Hepatocyte (in vitro differentiated cells): ENCODE measurements around the gene GAB3. TPM values are rescaled to one million over a fixed set of nuclear protein-coding genes. Genes with fewer than 3 reads are reported as not detected.
A peak's percentile ranks its signal among the peaks of the same experiment; 100 is the strongest.
"Not testable (repeated sequence)": the region's sequence is repeated elsewhere in the genome, so short reads cannot be mapped to it uniquely, and the experiment has no call there.

ENCODE experiments used
- DNase-seq: peaks from one replicate; pipeline ENCODE4 v3.0.0-alpha.2; 2016; ENCODE audit warnings: low spot score
- H2AFZ ChIP-seq: fragments of 200-600 bp; sonication (generic); 2 replicates; pipeline ENCODE4 v1.6.0; 2016; ENCODE audit warnings: antibody characterized with exemption, mild to moderate bottlenecking
- H3K27ac ChIP-seq: fragments of 200-600 bp; sonication (generic); 2 replicates; pipeline ENCODE4 v1.5.1; 2016; ENCODE audit warnings: mild to moderate bottlenecking
- H3K27me3 ChIP-seq: fragments of 200-600 bp; sonication (generic); 2 replicates; pipeline ENCODE4 v1.6.1; 2016
- H3K36me3 ChIP-seq: fragments of 200-600 bp; sonication (generic); replicated peaks from 2 replicates; pipeline ENCODE4 v1.5.1; 2016; ENCODE audit warnings: low read depth; ENCODE audit not compliant: insufficient read depth
- H3K4me1 ChIP-seq: fragments of 200-600 bp; sonication (generic); 2 replicates; pipeline ENCODE4 v1.5.1; 2016; ENCODE audit warnings: mild to moderate bottlenecking, moderate library complexity; ENCODE audit not compliant: insufficient read depth
- H3K4me2 ChIP-seq: fragments of 200-600 bp; sonication (generic); 2 replicates; pipeline ENCODE4 v1.6.0; 2016
- H3K4me3 ChIP-seq: fragments of 200-600 bp; sonication (generic); 2 replicates; pipeline ENCODE4 v1.5.1; 2016; ENCODE audit warnings: mild to moderate bottlenecking
- H3K79me2 ChIP-seq: fragments of 200-600 bp; sonication (generic); 2 replicates; pipeline ENCODE4 v1.6.0; 2017; ENCODE audit warnings: mild to moderate bottlenecking
- H3K9me2 ChIP-seq: fragments of 200-600 bp; sonication (generic); replicated peaks from 2 replicates; pipeline ENCODE4 v1.6.0; 2017; ENCODE audit warnings: mild to moderate bottlenecking; ENCODE audit not compliant: insufficient read depth
- H3K9me3 ChIP-seq: fragments of 200-600 bp; sonication (generic); 2 replicates; pipeline ENCODE4 v1.5.1; 2016; ENCODE audit warnings: low read depth, mild to moderate bottlenecking
- H4K20me1 ChIP-seq: fragments of 200-600 bp; sonication (generic); 2 replicates; pipeline ENCODE4 v1.6.0; 2016; ENCODE audit warnings: mild to moderate bottlenecking; ENCODE audit not compliant: insufficient read depth, poor library complexity, severe bottlenecking
- EZH2 ChIP-seq: fragments of 200-600 bp; sonication (generic); IDR thresholded peaks from 2 replicates; pipeline ENCODE4 v1.6.1; 2016; ENCODE audit warnings: antibody characterized with exemption, mild to moderate bottlenecking, borderline replicate concordance
- EZH2phosphoT487 ChIP-seq: fragments of 200-600 bp; sonication (generic); IDR thresholded peaks from one replicate; pipeline ENCODE4 v1.6.1; 2018; ENCODE audit warnings: antibody characterized with exemption, mild to moderate bottlenecking, low read depth, moderate library complexity; ENCODE audit not compliant: unreplicated experiment, severe bottlenecking
- WGBS: methylation state at CpG from one replicate; pipeline ENCODE4 v1.1.6; 2016; ENCODE audit warnings: low lambda C conversion rate; ENCODE audit errors: missing lambda C conversion rate; 5-methylcytosine and 5-hydroxymethylcytosine counted together
- polyA plus RNA-seq: library from polyadenylated mRNA; unstranded; fragments of >200 nt; fragmentation: Nextera tagmentation; extraction: Ambion mirVana; gene quantifications from 2 replicates; pipeline ENCODE4 v1.2.1, GENCODE V29; 2016
- total RNA-seq: library from RNA; depleted of rRNA; stranded (reverse); fragments of >200 nt; gene quantifications from 2 replicates; pipeline ENCODE4 v1.2.3, GENCODE V29; 2014
- TF ChIP-seq, protein P1 (sequence below): fragments of 200-600 bp; sonication (generic); IDR thresholded peaks from 2 replicates; pipeline ENCODE4 v1.5.1; 2016; ENCODE audit warnings: antibody characterized with exemption, mild to moderate bottlenecking; ENCODE audit not compliant: poor library complexity

The GAB3 gene
- total and polyA plus RNA-seq, 2 experiments from 2014 or later: 0.21 to 0.50 TPM

DNA sequence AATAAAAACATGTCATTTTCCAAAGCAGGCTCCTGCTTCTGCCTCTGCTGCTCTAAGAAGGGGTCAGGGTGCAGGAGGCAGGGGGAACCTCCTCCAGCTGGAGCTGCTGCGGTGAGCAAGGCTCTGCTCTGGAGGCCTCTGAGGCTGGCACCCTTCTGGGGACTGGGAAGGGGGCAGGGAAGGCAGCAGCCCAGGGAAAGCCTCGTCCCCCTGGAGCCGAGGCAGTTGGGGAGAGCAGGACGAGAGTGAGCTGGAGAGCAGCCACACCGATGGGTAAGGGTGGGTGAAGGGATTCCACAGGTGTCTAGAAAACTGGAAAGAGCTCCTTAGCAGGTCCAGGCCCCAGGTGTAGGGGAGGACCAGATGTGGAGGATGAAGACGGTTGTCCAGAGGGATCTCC, 95.5 kb downstream of the GAB3 start:
- Histone ChIP-seq H2AFZ (no peak overlapping the region), H3K9me3 (no peaks in the 10 kb centered on the region), H3K27me3 (no peaks in the 10 kb centered on the region), H3K4me3 (no peak overlapping the region), H3K4me2 (no peak overlapping the region), H3K36me3 (no peaks in the 10 kb centered on the region), H4K20me1 (no peaks in the 10 kb centered on the region), H3K79me2 (no peaks in the 10 kb centered on the region), H3K27ac (no peak overlapping the region), H3K4me1 (no peaks in the 10 kb centered on the region), H3K9me2 (no peaks in the 10 kb centered on the region)
- DNase-seq: peak; percentile 1
- 88% methylated on average over 6 of the region's 6 CpGs for WGBS
- TF ChIP-seq EZH2: no peak

DNA sequence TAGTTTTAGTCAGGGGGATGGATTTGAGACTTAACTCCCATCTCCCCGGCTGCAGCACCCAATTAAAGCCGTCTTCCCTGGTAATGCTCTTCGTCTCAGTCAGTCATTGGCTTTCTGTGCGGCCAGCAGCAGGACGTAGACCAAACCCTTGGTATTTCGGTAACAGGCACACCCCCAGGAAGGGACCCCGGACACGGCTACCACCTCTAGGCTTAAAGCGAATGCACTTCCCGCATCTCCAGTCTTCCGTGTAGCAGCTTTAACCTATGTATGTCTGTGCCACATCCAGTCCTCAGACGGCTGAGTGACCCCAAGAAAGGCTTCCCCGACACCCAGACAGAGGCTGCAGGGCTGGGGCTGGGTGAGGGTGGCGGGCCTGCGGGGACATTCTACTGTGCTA, 96.0 kb downstream of the GAB3 start:
- 86% methylated on average over 15 of the region's 15 CpGs for WGBS
- no peaks in the 10 kb centered on the region for H3K27me3 ChIP-seq
- no peaks in the 10 kb centered on the region for H3K36me3 ChIP-seq
- no peaks in the 10 kb centered on the region for H3K9me3 ChIP-seq
- no peak overlapping the region for H3K27ac ChIP-seq
- no peaks in the 10 kb centered on the region for H3K4me1 ChIP-seq
- no peak overlapping the region for H2AFZ ChIP-seq
- no peaks in the 10 kb centered on the region for H3K79me2 ChIP-seq
- TF ChIP-seq EZH2phosphoT487: no peak
- TF ChIP-seq, protein P1, sequence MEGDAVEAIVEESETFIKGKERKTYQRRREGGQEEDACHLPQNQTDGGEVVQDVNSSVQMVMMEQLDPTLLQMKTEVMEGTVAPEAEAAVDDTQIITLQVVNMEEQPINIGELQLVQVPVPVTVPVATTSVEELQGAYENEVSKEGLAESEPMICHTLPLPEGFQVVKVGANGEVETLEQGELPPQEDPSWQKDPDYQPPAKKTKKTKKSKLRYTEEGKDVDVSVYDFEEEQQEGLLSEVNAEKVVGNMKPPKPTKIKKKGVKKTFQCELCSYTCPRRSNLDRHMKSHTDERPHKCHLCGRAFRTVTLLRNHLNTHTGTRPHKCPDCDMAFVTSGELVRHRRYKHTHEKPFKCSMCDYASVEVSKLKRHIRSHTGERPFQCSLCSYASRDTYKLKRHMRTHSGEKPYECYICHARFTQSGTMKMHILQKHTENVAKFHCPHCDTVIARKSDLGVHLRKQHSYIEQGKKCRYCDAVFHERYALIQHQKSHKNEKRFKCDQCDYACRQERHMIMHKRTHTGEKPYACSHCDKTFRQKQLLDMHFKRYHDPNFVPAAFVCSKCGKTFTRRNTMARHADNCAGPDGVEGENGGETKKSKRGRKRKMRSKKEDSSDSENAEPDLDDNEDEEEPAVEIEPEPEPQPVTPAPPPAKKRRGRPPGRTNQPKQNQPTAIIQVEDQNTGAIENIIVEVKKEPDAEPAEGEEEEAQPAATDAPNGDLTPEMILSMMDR: no peak
- H3K9me2 ChIP-seq: no peaks in the 10 kb centered on the region
- no peak overlapping the region for H3K4me2 ChIP-seq
- DNase-seq: peak; percentile 1
- no peaks in the 10 kb centered on the region for H4K20me1 ChIP-seq
- H3K4me3 ChIP-seq: no peak overlapping the region

DNA sequence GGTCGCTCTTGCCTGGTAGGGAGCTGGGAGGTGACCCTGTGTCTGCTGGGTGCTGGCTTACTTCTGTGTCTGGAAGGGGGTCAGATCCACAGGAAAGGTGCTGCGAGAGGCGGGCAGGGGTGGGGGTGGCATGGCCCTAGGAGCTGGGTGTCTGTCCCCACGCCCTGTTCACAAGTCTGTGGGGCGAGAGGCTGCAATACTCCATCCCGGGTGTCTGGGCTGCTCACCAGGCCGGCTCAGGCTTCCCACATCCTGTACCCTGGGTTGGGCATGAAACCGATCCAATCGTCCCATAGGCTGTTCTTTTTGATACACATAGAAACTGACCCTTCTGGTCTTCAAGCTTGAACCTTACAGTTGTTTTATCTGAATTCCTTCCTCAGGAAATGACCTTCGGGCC, 96.5 kb downstream of the GAB3 start:
- H3K79me2 ChIP-seq: no peaks in the 10 kb centered on the region
- H3K27ac ChIP-seq: no peak overlapping the region
- H3K36me3 ChIP-seq: no peaks in the 10 kb centered on the region
- H2AFZ ChIP-seq: no peak overlapping the region
- H3K27me3 ChIP-seq: no peaks in the 10 kb centered on the region
- no peaks in the 10 kb centered on the region for H3K4me1 ChIP-seq
- DNase-seq: peak; percentile 1
- no peak overlapping the region for H3K4me2 ChIP-seq
- no peaks in the 10 kb centered on the region for H4K20me1 ChIP-seq
- H3K9me2 ChIP-seq: no peaks in the 10 kb centered on the region
- H3K4me3 ChIP-seq: no peak overlapping the region
- TF ChIP-seq, protein P1: no peak
- TF ChIP-seq EZH2phosphoT487 (no peak), EZH2 (no peak)
- 92% methylated on average over 10 of the region's 10 CpGs for WGBS
- no peaks in the 10 kb centered on the region for H3K9me3 ChIP-seq

DNA sequence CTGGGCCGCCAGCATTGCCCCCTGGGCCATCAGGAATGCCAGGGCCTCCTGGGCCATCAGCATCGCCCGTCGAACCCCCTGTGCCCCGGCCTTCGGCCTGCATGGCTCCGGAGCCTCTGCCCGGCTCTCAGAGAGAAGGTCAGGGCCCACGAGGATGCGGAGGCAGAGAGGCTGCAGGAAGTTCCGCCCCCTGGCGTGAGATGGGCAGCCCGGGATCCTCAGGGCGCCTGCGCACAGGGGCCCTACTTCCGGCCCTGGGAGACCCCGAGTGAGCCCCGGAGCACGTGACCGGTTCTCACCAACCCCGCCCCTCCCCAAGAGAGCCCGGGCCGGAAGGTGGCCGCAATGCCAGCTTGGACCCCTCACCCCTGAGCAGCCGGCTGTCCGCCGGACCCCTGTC, 97.5 kb downstream of the GAB3 start, which contains the start of gene CTAG2:
Gene CTAG2 (minus strand): TSS at position 167 of the 400 bp plus-strand sequence. CDS start 64 bp downstream, at position 103.
- 80% methylated on average over 1 of the region's 27 CpGs for WGBS
- H3K4me1 ChIP-seq, H3K79me2 ChIP-seq: not testable (repeated sequence)

More for the DNA sequence above, 97.5 kb downstream of the GAB3 start, which contains the start of gene CTAG2:
- not testable (repeated sequence) for H3K4me3 ChIP-seq, H4K20me1 ChIP-seq, H3K4me2 ChIP-seq, H3K9me2 ChIP-seq, H3K9me3 ChIP-seq, H2AFZ ChIP-seq, H3K27me3 ChIP-seq, DNase-seq, H3K27ac ChIP-seq, H3K36me3 ChIP-seq
